ENCODE results near the gene SPINT2. TPM values are rescaled to one million over a fixed set of nuclear protein-coding genes. Genes with fewer than 3 reads are reported as not detected.

SPINT2 gene
- total RNA-seq, 2 donors from 2014 or later, result 11.1 to 52.7 TPM

DNA sequence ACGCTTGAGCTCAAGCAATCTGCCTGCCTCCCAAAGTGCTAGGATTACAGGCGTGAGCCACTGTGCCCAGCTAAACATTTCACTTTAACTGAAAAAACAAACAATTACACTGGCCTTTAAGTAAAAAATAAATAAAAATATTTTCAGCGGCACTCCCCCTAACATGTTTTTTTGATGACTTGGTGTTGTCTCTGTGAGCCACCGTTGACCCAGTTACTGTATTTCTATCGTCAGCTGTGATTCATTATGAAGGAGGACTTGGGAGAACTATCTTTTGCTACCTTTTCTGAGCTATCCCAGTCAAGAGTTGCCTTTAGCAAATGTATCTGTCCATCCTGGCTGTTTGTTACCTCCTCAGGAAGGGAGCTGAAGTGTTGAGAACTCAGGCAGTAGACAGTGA is 21.2 kb downstream of the SPINT2 start:
- Histone ChIP-seq H3K9me3 (no peaks in the 10 kb centered on the region), H3K27me3 (no peaks in the 10 kb centered on the region), H3K36me3 (no peaks in the 10 kb centered on the region), H3K4me3 (no peak overlapping the region), H3K27ac (no peak overlapping the region), H3K4me1 (peaks cover 0 to under 1% of the 10 kb centered on the region in 2 donors)
- TF ChIP-seq, protein P1, sequence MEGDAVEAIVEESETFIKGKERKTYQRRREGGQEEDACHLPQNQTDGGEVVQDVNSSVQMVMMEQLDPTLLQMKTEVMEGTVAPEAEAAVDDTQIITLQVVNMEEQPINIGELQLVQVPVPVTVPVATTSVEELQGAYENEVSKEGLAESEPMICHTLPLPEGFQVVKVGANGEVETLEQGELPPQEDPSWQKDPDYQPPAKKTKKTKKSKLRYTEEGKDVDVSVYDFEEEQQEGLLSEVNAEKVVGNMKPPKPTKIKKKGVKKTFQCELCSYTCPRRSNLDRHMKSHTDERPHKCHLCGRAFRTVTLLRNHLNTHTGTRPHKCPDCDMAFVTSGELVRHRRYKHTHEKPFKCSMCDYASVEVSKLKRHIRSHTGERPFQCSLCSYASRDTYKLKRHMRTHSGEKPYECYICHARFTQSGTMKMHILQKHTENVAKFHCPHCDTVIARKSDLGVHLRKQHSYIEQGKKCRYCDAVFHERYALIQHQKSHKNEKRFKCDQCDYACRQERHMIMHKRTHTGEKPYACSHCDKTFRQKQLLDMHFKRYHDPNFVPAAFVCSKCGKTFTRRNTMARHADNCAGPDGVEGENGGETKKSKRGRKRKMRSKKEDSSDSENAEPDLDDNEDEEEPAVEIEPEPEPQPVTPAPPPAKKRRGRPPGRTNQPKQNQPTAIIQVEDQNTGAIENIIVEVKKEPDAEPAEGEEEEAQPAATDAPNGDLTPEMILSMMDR (IDR thresholded peaks at IDR 0.05), result no peak
- DNase-seq (ENCODE audit: low spot score), result no peak

DNA sequence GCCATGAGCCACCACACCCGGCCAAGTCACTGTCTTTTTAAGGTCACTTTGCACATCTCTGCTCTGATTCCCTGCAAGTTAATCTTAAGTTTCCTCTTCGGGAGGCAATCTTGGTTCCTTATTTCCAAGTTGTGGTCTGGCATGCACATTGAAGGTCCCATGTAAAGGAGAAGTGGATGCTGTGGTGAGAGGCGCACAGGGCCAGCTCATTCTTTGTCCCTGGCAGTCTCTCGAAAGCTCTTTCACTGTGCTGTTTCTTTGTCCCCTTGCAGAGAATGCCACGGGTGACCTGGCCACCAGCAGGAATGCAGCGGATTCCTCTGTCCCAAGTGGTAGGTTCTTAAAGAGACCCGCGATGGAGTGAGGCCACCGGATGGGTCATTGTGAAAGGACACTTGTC is 23.2 kb downstream of the SPINT2 start:
- Histone ChIP-seq H3K27ac (no peak overlapping the region), H3K4me3 (no peak overlapping the region), H3K4me1 (no peaks in the 10 kb centered on the region), H3K27me3 (no peaks in the 10 kb centered on the region), H3K36me3 (no peaks in the 10 kb centered on the region), H3K9me3 (no peaks in the 10 kb centered on the region)
- TF ChIP-seq, protein P1 (IDR thresholded peaks at IDR 0.05), result no peak
- DNase-seq (ENCODE audit: low spot score), result no peak

DNA sequence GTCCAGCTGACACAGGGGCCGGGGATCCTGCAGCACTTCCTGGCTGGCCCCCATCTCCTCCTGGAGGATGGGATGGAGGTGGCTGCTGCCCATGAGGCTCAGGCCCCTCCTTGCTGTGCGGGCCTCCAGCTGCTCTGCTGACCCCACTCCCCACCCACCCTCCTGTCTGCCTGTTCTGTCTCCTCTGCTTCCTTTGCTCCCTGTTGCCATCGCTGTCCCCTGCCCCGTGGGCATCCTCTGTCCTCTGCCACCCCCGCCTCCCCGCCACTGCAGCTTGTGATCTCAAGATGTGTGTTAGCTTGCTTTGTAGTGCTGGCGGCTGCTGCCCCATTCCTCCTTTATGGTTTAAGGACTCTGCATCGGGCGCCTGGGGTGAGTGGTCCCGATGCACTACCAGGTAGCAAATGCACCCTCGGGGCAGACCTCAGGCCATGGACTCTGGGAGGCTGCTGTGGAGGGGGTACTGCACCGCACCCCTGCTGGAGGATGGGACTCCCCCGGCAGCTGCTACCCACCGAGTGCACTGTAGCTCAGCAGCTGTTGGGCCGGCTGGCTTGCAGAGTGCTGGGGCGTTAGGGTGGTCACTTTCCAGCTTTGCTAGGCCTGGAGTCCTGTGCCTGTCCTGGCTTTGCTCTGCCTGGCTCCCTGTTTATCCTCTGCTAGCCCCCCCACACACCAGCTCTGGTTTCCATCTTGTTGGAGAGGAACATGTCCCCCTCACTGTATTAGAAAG is 23.9 kb downstream of the SPINT2 start:
- Histone ChIP-seq H3K4me3 (no peak overlapping the region), H3K36me3 (no peaks in the 10 kb centered on the region), H3K27ac (no peak overlapping the region), H3K9me3 (no peaks in the 10 kb centered on the region), H3K27me3 (no peaks in the 10 kb centered on the region), H3K4me1 (no peaks in the 10 kb centered on the region)
- DNase-seq (ENCODE audit: low spot score), result no peak
- TF ChIP-seq, protein P1 (IDR thresholded peaks at IDR 0.05), result no peak

DNA sequence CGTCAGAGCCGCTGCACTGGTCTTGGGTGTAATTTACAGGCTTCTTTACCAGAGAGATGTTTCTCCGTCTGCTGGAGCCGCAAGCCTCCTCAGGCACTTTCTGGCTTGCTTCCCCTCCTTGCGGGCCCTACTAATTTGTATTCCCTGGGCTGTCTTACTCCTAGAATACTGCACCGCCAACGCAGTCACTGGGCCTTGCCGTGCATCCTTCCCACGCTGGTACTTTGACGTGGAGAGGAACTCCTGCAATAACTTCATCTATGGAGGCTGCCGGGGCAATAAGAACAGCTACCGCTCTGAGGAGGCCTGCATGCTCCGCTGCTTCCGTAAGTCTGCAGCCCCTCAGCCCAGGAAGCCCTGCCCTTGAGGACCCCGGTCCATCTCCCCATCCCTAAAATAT is 25.6 kb downstream of the SPINT2 start:
- no peak overlapping the region for H3K27ac ChIP-seq
- H3K27me3 ChIP-seq, result no peaks in the 10 kb centered on the region
- no peak overlapping the region for H3K4me3 ChIP-seq
- H3K36me3 ChIP-seq, result no peaks in the 10 kb centered on the region
- no peak for DNase-seq (ENCODE audit: low spot score)
- no peaks in the 10 kb centered on the region for H3K4me1 ChIP-seq
- H3K9me3 ChIP-seq, result no peaks in the 10 kb centered on the region
- TF ChIP-seq, protein P1 (IDR thresholded peaks at IDR 0.05), result no peak

DNA sequence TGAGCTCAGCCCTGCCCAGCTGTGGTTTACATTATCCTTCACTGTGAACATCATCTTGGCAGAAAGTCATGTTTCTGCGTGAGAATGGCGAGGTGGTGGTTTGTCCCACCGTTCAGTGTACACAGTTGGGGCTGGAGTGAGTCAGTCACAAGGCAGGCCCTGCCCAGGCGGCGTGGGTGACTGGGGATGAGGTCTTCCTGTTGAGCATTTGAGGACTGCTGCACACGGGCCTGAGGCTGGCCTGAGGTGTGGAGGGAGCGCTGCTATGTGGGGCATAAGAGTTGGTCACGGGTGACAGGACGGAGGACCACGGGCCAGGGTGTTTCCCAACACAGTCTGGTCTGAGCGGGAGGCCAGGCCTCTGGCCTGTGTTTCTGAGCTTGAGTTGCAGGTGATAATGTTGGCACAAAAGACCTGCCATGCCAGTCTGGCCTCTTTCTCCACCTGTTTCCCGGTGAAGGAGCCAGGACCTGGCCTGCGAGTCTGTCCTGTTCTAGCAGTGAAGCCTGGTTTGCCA is 26.3 kb downstream of the SPINT2 start:
- no peak overlapping the region for H3K27ac ChIP-seq
- no peaks in the 10 kb centered on the region for H3K27me3 ChIP-seq
- no peaks in the 10 kb centered on the region for H3K4me1 ChIP-seq
- H3K9me3 ChIP-seq, result no peaks in the 10 kb centered on the region
- TF ChIP-seq, protein P1 (IDR thresholded peaks at IDR 0.05), result no peak
- H3K4me3 ChIP-seq, result no peak overlapping the region
- DNase-seq (ENCODE audit: low spot score), result no peak
- no peaks in the 10 kb centered on the region for H3K36me3 ChIP-seq

DNA sequence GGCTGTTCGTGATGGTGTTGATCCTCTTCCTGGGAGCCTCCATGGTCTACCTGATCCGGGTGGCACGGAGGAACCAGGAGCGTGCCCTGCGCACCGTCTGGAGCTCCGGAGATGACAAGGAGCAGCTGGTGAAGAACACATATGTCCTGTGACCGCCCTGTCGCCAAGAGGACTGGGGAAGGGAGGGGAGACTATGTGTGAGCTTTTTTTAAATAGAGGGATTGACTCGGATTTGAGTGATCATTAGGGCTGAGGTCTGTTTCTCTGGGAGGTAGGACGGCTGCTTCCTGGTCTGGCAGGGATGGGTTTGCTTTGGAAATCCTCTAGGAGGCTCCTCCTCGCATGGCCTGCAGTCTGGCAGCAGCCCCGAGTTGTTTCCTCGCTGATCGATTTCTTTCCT is 27.5 kb downstream of the SPINT2 start:
- H3K4me3 ChIP-seq, result no peak overlapping the region
- H3K27me3 ChIP-seq, result no peaks in the 10 kb centered on the region
- no peak for DNase-seq (ENCODE audit: low spot score)
- TF ChIP-seq, protein P1 (IDR thresholded peaks at IDR 0.05), result no peak
- H3K4me1 ChIP-seq, result no peaks in the 10 kb centered on the region
- H3K27ac ChIP-seq, result no peak overlapping the region
- no peaks in the 10 kb centered on the region for H3K36me3 ChIP-seq
- no peaks in the 10 kb centered on the region for H3K9me3 ChIP-seq
